IPS-18a (cell line): ENCODE data around the gene RTP2.
"Not testable (repeated sequence)": the region's sequence is repeated elsewhere in the genome, so short reads cannot be mapped to it uniquely, and the experiment has no call there.

Experiments used
- H3K27ac ChIP-seq: one replicate; pipeline ENCODE4 v1.5.1; 2013; ENCODE audit warnings: low read length
- H3K27me3 ChIP-seq: one replicate; pipeline ENCODE4 v1.6.1; 2013; ENCODE audit warnings: mild to moderate bottlenecking, low read length; ENCODE audit not compliant: control insufficient read depth, insufficient read depth
- H3K36me3 ChIP-seq: one replicate; pipeline ENCODE4 v1.6.1; 2013; ENCODE audit warnings: low read depth, low read length; ENCODE audit not compliant: control insufficient read depth
- H3K4me1 ChIP-seq: one replicate; pipeline ENCODE4 v1.6.1; 2013; ENCODE audit warnings: low read depth, low read length; ENCODE audit not compliant: control insufficient read depth
- H3K4me3 ChIP-seq: one replicate; pipeline ENCODE4 v1.5.1; 2013; ENCODE audit warnings: low read length
- H3K9ac ChIP-seq: one replicate; pipeline ENCODE4 v1.6.1; 2013; ENCODE audit warnings: mild to moderate bottlenecking, low read length, moderate library complexity
- H3K9me3 ChIP-seq: one replicate; pipeline ENCODE4 v1.6.1; 2013; ENCODE audit warnings: low read depth, low read length; ENCODE audit not compliant: control insufficient read depth

RTP2 gene

GRCh38 chr3:187700249-187700648 is 2.1 kb downstream of the RTP2 start:
- Histone ChIP-seq H3K4me3 (no peak overlapping the region), H3K4me1 (no peaks in the 10 kb centered on the region), H3K9ac (no peak overlapping the region), H3K27ac (no peak overlapping the region), H3K27me3 (no peaks in the 10 kb centered on the region), H3K36me3 (no peaks in the 10 kb centered on the region), H3K9me3 (no peaks in the 10 kb centered on the region)

- no peaks in the 10 kb centered on the region for H3K36me3 ChIP-seq
- H3K27me3 ChIP-seq: no peaks in the 10 kb centered on the region
- no peaks in the 10 kb centered on the region for H3K4me1 ChIP-seq
- no peak overlapping the region for H3K9ac ChIP-seq
- no peak overlapping the region for H3K4me3 ChIP-seq
- no peak overlapping the region for H3K27ac ChIP-seq
- H3K9me3 ChIP-seq: no peaks in the 10 kb centered on the region
These were observed 3.6 kb downstream of the RTP2 start for GRCh38 chr3:187698499-187699399.

DNA sequence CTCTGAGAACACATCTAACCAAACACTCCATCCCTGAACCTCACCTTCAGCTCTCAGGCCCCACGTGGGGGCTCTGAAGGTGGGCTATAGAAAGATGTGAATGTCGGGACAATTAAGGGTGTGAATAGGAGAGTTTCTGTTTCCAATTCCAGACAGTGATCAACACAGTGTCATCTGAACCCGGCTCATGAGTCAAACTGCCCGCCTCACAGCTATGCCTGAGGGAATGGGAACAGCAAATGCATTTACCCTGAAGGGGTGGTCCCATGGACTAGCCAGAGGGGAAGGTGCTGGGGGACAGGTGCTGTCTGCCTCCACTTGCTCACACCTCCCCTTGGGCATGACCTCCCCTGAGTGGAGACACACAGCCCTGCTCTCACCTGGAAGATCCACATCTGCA is 6.3 kb downstream of the RTP2 start:
- H3K4me3 ChIP-seq: no peak overlapping the region

GRCh38 chr3:187695449-187695848 is 6.9 kb downstream of the RTP2 start:
- Histone ChIP-seq H3K9me3 (no peaks in the 10 kb centered on the region), H3K4me1 (no peaks in the 10 kb centered on the region), H3K27me3 (no peaks in the 10 kb centered on the region), H3K4me3 (no peak overlapping the region), H3K36me3 (no peaks in the 10 kb centered on the region), H3K9ac (no peak overlapping the region), H3K27ac (no peak overlapping the region)

More for the DNA sequence above, 6.3 kb downstream of the RTP2 start:
- no peak overlapping the region for H3K27ac ChIP-seq
- no peaks in the 10 kb centered on the region for H3K9me3 ChIP-seq
- no peaks in the 10 kb centered on the region for H3K27me3 ChIP-seq
- no peaks in the 10 kb centered on the region for H3K4me1 ChIP-seq
- no peak overlapping the region for H3K9ac ChIP-seq
- no peaks in the 10 kb centered on the region for H3K36me3 ChIP-seq

DNA sequence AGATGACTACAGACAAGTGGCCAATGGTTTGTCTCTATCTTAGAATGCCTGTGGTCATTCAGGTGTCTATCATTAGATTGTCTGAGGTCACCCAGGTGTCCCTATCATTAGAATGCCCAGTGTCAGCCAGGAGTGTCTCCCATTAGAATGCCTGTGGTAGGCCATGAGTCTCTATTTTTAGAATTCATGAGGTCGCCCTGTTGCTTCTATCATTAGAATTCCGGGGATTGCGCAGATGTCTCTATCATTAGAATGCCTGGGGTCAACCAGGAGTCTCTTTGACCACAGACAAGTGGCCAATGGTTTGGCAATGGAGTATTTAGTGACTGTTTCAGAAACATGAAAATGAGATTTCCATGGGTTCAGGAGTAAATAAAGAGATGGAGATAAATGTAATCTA is 7.6 kb downstream of the RTP2 start:
- Histone ChIP-seq H3K27ac (no peak overlapping the region), H3K27me3 (no peaks in the 10 kb centered on the region), H3K9ac (no peak overlapping the region), H3K9me3 (no peaks in the 10 kb centered on the region), H3K4me3 (no peak overlapping the region), H3K4me1 (no peaks in the 10 kb centered on the region), H3K36me3 (no peaks in the 10 kb centered on the region)

GRCh38 chr3:187693431-187693830 is 8.9 kb downstream of the RTP2 start:
- Histone ChIP-seq H3K9me3 (no peaks in the 10 kb centered on the region), H3K27me3 (no peaks in the 10 kb centered on the region), H3K27ac (no peak overlapping the region), H3K9ac (no peak overlapping the region), H3K4me3 (no peak overlapping the region), H3K4me1 (no peaks in the 10 kb centered on the region), H3K36me3 (no peaks in the 10 kb centered on the region)

DNA sequence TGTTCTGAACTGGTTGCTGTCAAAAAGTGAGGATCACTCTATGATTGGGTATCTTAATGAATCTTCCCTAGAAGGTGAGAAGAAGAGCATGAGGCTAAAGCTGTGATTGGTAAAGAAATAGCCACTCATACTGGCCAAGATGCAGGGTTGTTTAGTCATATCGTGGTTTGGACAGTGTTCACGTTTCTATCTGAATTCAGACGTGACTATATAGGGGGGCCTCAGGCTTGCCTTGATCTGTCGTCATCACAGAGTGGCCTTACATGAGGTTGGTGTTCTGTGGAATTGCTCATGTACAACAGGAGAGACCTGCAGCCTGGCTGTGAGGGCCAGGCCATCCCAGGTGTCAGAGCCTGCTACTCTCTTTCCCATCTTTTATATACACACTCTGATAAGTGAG is 12.4 kb downstream of the RTP2 start:
- no peaks in the 10 kb centered on the region for H3K36me3 ChIP-seq
- H3K4me3 ChIP-seq: no peak overlapping the region
- H3K9me3 ChIP-seq: peaks cover 7% of the 10 kb centered on the region
- H3K27ac ChIP-seq: no peak overlapping the region
- no peaks in the 10 kb centered on the region for H3K27me3 ChIP-seq
- no peak overlapping the region for H3K9ac ChIP-seq
- no peaks in the 10 kb centered on the region for H3K4me1 ChIP-seq

DNA sequence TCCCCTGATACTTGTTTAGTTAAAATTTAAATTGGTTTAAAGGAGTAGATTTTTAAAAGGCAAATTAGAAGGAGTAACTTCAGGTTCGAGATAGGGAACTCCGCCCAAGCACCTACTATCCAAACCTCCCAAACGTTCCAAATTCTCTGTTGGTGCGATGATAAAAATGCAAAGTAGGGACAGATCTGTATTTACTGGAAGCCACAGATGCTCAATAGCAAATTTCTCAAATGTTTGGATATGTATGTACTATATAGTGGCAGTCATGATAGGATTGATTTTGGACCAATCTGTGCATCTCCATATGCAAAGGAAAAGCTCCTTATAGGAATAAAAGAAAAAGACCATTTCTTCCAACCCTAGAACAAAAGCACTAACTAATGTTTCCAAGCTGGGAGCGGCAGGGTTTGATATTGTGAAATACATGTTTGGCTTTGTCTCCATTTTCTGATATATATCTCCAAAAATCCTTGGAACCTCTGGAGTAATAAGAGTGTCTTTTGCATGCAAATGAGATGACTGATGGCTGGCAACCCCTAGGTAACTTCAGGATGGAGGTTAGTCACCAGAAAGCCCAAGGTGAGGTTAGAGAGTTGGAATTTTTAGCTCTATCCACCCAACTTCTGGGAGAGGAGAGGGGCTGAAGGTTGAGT is 15.6 kb downstream of the RTP2 start:
- Histone ChIP-seq H3K27ac (no peak overlapping the region), H3K4me3 (no peak overlapping the region), H3K9me3 (peaks cover 7% of the 10 kb centered on the region), H3K36me3 (no peaks in the 10 kb centered on the region), H3K27me3 (no peaks in the 10 kb centered on the region), H3K9ac (no peak overlapping the region), H3K4me1 (no peaks in the 10 kb centered on the region)

GRCh38 chr3:187685948-187686347 is 16.4 kb downstream of the RTP2 start:
- H3K9me3 ChIP-seq: peaks cover 7% of the 10 kb centered on the region
- H3K9ac ChIP-seq: no peak overlapping the region
- no peak overlapping the region for H3K27ac ChIP-seq
- H3K27me3 ChIP-seq: no peaks in the 10 kb centered on the region
- H3K36me3 ChIP-seq: no peaks in the 10 kb centered on the region
- no peaks in the 10 kb centered on the region for H3K4me1 ChIP-seq
- H3K4me3 ChIP-seq: no peak overlapping the region

- H3K9me3 ChIP-seq: peaks cover 7% of the 10 kb centered on the region
- H3K4me3 ChIP-seq: no peak overlapping the region
- H3K27ac ChIP-seq: no peak overlapping the region
- no peaks in the 10 kb centered on the region for H3K27me3 ChIP-seq
- H3K9ac ChIP-seq: no peak overlapping the region
- no peaks in the 10 kb centered on the region for H3K4me1 ChIP-seq
- H3K36me3 ChIP-seq: no peaks in the 10 kb centered on the region
These were observed 17.5 kb downstream of the RTP2 start for GRCh38 chr3:187684880-187685279.

DNA sequence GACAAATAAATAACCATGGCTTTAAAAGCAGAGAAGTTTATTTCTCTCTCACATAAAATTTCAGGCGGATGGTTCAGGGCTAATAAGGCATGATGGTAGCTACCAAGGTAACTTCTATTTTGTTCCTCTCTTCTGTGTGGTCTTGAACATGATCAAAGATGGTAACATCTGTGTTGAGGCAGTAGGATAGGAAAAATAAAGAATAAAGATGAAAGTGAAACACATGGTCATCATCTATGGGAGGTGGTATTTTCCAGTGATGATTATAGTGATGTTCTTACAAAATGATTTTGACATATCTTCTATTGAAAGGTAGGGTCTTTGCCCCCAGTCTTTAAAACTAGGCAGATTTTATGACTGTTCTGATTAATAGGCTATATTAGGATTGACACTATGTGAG is 17.9 kb downstream of the RTP2 start:
- Histone ChIP-seq H3K9ac (no peak overlapping the region), H3K9me3 (peaks cover 7% of the 10 kb centered on the region), H3K4me1 (peaks cover 1% of the 10 kb centered on the region), H3K27me3 (no peaks in the 10 kb centered on the region), H3K27ac (no peak overlapping the region), H3K36me3 (no peaks in the 10 kb centered on the region), H3K4me3 (no peak overlapping the region)

DNA sequence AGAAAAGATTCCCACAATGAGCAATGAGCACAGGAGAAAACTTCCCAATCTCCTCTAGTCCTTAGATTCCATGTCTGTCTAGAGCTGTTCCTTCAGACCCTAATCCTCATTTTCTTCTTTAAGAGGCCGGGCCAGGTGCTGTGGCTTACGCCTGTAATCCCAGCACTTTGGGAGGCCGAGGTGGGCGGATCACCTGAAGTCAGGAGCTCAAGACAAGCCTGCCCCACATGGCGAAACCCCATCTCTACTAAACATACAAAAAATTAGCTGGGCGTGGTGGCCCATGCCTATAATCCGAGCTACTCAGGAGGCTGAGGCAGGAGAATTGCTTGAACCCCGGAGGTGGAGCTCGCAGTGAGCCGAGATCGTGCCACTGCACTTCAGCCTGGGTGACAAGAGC is 20.6 kb downstream of the RTP2 start:
- H3K9me3 ChIP-seq, H3K4me3 ChIP-seq, H3K4me1 ChIP-seq, H3K27me3 ChIP-seq, H3K27ac ChIP-seq, H3K9ac ChIP-seq, H3K36me3 ChIP-seq: not testable (repeated sequence)
